ENCODE measurements around the gene SLC39A9.

DNA sequence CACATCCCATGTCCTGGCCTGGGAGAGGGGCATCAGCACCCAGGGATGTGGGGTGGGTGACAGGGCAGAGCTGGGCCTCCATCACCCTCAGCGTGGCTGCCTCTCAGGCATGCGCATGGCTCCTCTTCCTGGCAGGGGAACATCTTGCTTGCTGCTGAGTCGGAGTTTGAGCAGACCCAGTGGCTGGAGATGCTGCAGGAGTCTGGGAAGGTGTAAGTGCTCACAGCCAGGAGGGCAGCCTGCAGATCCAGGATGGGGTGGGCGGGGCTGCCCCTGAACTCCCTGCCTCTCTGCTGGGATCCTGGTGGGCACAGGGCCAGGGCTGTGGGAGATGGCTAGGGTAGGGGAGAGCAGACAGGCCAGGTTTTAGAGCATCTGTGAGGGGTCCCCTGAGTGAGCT is 102.2 kb downstream of the SLC39A9 start:
- TF ChIP-seq, protein P1, sequence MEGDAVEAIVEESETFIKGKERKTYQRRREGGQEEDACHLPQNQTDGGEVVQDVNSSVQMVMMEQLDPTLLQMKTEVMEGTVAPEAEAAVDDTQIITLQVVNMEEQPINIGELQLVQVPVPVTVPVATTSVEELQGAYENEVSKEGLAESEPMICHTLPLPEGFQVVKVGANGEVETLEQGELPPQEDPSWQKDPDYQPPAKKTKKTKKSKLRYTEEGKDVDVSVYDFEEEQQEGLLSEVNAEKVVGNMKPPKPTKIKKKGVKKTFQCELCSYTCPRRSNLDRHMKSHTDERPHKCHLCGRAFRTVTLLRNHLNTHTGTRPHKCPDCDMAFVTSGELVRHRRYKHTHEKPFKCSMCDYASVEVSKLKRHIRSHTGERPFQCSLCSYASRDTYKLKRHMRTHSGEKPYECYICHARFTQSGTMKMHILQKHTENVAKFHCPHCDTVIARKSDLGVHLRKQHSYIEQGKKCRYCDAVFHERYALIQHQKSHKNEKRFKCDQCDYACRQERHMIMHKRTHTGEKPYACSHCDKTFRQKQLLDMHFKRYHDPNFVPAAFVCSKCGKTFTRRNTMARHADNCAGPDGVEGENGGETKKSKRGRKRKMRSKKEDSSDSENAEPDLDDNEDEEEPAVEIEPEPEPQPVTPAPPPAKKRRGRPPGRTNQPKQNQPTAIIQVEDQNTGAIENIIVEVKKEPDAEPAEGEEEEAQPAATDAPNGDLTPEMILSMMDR (IDR thresholded peaks at IDR 0.05) = no peak
- TF ChIP-seq POLR2A (IDR thresholded peaks at IDR 0.05) (no peak), EP300 (IDR thresholded peaks at IDR 0.05) (no peak), POLR2AphosphoS5 (IDR thresholded peaks at IDR 0.05) (no peak)

Data from stomach (tissue), 4 donors.